DMS114 treated with DMSO at 0.1 percent for 48 hours (cell line): ENCODE results near the gene DKK3.
"Not testable (repeated sequence)": the region's sequence is repeated elsewhere in the genome, so short reads cannot be mapped to it uniquely, and the experiment has no call there.

Experiments used
- DNase-seq: peaks from one replicate; lab custom pipeline; 2025; ENCODE audit not compliant: unreplicated experiment; lab: John Stamatoyannopoulos, UW

Gene DKK3

DNA sequence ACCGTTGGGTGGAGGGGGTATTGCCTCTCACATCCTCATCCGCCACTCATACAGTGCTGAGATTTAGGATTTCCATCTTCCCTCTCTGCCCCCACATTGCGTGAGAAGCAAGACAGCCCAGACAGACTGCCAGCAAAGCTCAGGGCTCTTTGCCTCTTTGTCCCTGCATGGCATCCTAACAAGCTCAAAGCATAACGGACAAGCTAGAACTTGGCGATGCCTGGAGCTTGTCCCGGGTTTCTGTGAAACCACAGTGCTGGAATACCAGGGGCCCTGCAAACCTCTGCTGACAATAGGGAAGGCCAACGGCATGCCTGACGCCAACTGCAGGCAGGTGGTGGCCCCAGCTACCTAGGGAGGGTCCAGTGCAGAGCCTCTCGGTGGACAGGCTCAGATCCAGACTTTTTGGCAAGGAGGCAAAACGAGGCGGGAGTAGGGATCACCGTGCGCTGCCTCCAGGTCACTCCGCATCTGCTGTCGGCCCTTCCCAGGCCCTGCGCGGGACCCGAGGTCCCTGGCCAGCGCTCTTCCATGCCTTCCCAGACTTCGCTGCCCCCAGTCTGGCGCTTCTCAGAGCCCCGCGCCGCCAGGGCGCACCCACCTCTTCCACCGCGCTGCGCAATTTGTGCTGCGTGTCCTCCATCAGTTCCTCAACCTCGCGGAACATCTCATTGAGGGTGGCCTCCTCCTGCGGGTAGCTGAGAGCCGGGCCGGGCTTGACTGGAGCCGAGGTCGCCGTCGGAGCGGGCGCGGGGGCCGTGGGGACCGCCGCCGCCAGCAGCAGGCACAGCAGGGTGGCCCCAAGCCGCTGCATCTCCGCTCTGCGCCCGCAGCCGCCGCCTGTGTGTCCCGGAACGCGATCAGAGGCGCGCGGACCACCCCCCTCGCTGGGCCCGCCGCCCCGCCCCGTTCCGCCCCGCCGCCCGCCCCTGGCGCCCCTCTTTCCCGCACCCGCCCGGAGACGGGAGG, at the start of gene DKK3:
TSS of gene DKK3 (minus strand) at position 858 of the 969 bp plus-strand sequence. CDS start at position 814, 44 bp downstream.
- DNase-seq: no peak

GRCh38 chr11:12057299-12057980, 49.0 kb upstream of the DKK3 start:
- DNase-seq: no peak

GRCh38 chr11:12056119-12056518, 47.7 kb upstream of the DKK3 start:
- DNase-seq: no peak

DNA sequence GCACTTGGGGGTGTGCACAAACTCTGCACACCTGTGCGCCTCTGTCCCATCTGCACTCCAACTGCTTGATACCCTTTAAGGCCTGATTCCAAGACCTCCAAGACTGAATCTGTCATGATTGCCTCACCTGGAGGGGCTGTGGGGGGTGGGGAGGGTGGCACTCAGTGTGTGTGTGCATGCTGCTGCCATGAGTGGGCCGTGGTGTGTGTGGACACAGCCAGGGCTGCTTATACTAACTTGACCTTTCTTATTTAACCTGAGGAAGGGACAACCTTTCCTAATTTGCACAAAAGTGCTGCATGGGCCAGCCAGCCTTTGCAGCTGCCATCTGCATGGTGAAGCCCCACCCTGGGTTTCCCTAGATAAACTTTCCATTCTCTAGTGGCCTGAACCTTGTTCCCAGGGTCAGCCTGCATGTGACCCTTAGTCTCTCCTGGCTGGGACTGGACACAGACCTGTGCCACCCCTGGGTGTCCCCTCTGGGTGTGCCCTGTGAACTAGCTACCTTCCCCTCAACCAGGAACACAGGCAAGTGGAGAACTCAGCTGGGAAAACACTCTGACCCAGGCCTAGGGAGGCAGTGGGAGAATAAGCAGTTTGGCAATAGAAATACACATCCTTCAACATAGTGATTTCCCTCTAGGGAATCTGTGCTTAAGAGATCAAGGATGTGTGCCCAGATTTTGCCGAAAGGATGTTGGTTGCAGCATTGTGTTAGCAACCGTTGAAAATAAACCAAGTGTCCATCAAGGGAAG, 45.4 kb upstream of the DKK3 start:
- no peak for DNase-seq

- no peak for DNase-seq
Measured at GRCh38 chr11:12052676-12053605, 44.5 kb upstream of the DKK3 start.

DNA sequence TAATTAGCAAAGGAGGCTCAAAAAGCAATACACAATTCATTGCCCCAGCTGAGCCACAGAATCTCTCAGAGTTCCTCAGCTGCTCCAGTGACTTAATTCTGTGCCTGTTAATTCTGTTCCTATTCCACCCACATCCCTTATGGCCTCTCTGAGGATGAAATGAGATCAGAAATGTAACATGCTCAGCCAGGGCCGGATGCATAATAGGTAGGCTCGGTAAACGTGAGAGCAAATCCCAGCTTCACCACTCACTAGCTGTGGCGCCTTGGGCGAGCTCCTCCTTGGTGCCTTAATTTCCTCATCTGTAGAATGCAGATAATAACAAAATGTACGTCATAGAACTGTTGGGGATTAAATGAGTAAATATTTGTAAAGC, 42.8 kb upstream of the DKK3 start:
- DNase-seq: no peak

DNA sequence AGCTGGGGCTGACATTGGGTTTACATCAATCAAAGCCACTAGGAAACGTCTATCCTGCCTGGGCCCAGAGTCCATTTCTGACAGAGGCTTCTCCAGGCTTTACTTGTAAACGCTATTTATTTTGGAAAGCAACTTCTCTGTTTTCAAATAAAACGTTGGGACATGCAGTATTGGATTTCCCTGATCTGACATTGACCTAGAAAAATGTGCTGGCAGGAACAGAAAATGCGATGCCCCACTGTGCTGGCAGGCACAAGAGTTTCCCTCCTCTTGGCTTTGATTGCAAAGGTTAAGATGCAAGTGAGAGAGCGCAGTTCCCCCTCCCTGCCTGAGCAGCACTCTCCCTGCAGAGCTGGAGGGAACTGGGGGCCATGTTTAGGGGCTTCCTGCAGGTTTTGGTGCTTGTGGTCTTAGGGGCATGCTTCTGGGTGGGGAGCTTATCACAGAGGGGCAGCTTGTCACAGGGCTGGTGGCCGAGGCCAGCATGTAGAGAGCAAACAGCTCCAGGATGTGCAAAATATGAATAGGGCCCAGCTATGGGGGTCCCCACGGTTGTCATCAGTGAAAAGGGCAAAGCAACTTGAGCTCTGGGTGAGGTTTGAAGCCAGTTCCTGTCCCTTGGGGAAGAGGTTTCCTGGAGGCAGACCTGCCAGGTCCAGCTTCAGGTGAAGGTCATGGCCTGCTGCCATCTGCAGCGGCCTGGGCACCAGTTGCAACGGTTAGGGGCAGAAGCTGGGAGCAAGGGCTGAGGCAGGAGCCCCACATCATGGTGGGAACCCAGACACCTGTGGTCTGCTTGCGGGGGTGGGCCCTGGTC, 42.3 kb upstream of the DKK3 start:
- DNase-seq: no peak

GRCh38 chr11:12048936-12049790, 40.7 kb upstream of the DKK3 start:
- DNase-seq: no peak

GRCh38 chr11:12046636-12047236, 38.3 kb upstream of the DKK3 start:
- DNase-seq: no peak

DNA sequence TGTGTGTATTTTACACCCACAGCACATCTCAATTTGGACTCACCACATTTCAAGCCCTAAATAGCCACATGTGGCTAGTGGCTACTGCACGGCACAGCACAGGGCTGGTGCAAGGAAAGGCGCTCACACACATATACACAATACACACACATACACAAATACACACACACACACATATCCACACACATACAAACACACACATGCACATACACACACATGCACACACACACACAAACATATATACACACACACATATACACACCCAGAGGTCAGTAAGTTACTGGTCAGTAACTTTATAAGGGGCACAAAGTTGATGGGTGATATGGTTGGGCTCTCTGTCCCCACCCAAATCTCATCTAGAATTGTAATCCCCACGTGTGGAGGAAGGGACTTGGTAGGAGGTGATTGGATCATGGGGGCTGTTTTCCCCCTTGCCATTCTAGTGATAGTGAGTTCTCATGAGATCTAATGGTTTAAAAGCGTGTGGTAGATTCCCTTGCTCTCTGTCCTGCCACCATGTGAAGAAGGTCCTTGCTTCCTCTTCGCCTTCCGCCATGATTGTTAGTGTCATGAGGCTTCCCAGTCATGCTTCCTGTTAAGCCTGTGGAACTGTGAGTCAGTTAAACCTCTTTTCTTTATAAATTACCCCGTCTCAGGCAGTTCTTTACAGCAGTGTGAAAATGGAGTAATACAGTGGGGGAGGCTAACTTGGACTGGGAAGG, 37.6 kb upstream of the DKK3 start:
- no peak for DNase-seq

- no peak for DNase-seq
Measured at GRCh38 chr11:12044799-12045198, 36.4 kb upstream of the DKK3 start.

GRCh38 chr11:12043959-12044791, 35.7 kb upstream of the DKK3 start:
- peak; percentile 13 for DNase-seq

DNA sequence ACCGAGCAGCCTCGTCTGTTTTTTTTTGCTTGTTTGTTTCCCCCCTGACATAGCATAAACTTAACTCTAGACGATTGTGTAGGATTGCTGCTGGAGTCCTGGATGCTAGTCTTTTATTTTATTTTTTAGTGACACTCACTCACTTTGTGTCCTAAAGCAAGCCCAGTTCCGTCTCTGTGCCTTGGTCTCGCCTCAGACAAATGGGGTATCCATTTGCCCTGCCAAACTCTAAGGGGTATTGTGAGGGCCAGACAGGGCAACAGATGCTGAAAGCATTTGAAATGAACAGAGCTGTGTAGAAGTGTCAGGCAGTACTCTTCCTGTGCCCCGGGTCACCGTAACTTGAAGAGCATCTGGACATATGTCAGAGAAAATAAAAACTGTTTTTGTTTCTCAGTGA, 34.8 kb upstream of the DKK3 start:
- no peak for DNase-seq

- DNase-seq: no peak
Measured at GRCh38 chr11:12042215-12042676, 33.8 kb upstream of the DKK3 start.

DNA sequence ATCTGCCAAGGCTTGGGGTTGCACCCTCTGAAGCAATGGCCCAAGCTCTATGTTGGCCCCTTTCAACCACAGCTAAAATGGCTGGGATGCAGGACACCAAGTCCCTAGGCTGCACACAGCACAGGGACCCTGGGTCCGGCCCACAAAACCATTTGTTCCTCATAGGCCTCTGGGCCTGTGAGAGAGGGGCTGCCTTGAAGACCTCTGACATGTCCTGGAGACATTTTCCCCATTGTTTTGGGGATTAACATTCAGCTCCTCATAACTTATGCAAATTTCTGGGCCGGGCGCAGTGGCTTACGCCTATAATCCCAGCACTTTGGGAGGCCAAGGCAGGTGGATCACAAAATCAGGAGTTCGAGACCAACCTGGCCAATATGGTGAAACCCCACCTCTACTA, 32.3 kb upstream of the DKK3 start:
- not testable (repeated sequence) for DNase-seq

DNA sequence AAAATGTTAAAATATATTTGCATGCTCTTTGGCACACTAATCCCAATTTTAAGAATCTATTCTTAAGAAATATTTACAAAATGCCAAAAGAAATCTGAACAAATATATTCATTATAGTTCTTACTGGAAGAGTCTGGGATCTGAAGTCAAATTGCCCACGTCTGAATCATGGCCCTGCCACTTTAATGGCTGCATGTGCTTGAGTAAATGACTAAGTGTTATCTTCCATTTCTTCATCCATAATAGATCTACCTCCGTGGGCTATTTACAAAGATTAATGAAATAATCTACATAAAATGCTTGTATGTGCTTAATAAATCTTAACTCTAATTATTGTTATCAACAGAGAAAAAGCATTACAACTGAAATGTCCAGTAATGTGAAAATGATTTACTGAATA, 24.5 kb upstream of the DKK3 start:
- no peak for DNase-seq
